ENCODE results near the gene SPEG. TPM values are rescaled to one million over a fixed set of nuclear protein-coding genes. Genes with fewer than 3 reads are reported as not detected.

The SPEG gene
- total and polyA plus RNA-seq, 2 of the 13 experiments (the other 11 are each of a cell fraction or from before 2014, with no cell fraction given): 0.18 to 0.24 TPM

GRCh38 chr2:219388121-219388906, 46.3 kb upstream of the SPEG start (continued):
- TF ChIP-seq PAXIP1 (CRISPR knock-in tag; conservative IDR thresholded peaks at IDR 0.05): peak; percentile 72
- no peak for TF ChIP-seq RFX3 (CRISPR knock-in tag; IDR thresholded peaks at IDR 0.05)
- no peak for TF ChIP-seq SIX1 (CRISPR knock-in tag; IDR thresholded peaks at IDR 0.05; ENCODE audit: borderline replicate concordance)
- TF ChIP-seq CEBPB (IDR thresholded peaks at IDR 0.05; ENCODE audit: borderline replicate concordance, low read depth, low read length): no peak
- TF ChIP-seq, protein P1, sequence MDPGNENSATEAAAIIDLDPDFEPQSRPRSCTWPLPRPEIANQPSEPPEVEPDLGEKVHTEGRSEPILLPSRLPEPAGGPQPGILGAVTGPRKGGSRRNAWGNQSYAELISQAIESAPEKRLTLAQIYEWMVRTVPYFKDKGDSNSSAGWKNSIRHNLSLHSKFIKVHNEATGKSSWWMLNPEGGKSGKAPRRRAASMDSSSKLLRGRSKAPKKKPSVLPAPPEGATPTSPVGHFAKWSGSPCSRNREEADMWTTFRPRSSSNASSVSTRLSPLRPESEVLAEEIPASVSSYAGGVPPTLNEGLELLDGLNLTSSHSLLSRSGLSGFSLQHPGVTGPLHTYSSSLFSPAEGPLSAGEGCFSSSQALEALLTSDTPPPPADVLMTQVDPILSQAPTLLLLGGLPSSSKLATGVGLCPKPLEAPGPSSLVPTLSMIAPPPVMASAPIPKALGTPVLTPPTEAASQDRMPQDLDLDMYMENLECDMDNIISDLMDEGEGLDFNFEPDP (CRISPR knock-in tag; conservative IDR thresholded peaks at IDR 0.05): 0 out of 2 replicates have a peak, but pooled peaks have one; percentile 34
- TF ChIP-seq HMG20A (CRISPR knock-in tag; IDR thresholded peaks at IDR 0.05; ENCODE audit: borderline replicate concordance): peak; percentile 29; the same call in 1 of the 2 replicates
- TF ChIP-seq, protein P2, sequence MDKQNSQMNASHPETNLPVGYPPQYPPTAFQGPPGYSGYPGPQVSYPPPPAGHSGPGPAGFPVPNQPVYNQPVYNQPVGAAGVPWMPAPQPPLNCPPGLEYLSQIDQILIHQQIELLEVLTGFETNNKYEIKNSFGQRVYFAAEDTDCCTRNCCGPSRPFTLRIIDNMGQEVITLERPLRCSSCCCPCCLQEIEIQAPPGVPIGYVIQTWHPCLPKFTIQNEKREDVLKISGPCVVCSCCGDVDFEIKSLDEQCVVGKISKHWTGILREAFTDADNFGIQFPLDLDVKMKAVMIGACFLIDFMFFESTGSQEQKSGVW (CRISPR knock-in tag; IDR thresholded peaks at IDR 0.05; ENCODE audit: borderline replicate concordance): no peak
- TF ChIP-seq SOX5 (CRISPR knock-in tag; IDR thresholded peaks at IDR 0.05; ENCODE audit: borderline replicate concordance): peak; percentile 32; the same call in 1 of the 2 replicates
- TF ChIP-seq SMAD9 (CRISPR knock-in tag; IDR thresholded peaks at IDR 0.05): 0 out of 2 replicates have a peak, but pooled peaks have one; percentile 26
- TF ChIP-seq ATF7-NPFF (CRISPR knock-in tag; IDR thresholded peaks at IDR 0.05; ENCODE audit: low read depth): peak; percentile 81
- peak; percentile 90 for TF ChIP-seq MAZ (IDR thresholded peaks at IDR 0.05; ENCODE audit: borderline replicate concordance, low read depth, low read length)
- peak; percentile 87; the same call in 1 of the 2 replicates for TF ChIP-seq MAZ (CRISPR knock-in tag; IDR thresholded peaks at IDR 0.05; ENCODE audit: low read depth)
- peak; percentile 74; the same call in 1 of the 2 replicates for TF ChIP-seq SP4 (CRISPR knock-in tag; IDR thresholded peaks at IDR 0.05)
- TF ChIP-seq ZNF501 (CRISPR knock-in tag; IDR thresholded peaks at IDR 0.05): peak; percentile 70; the same call in 1 of the 2 replicates
- no peak for TF ChIP-seq ZNF468 (CRISPR knock-in tag; IDR thresholded peaks at IDR 0.05)
- peak; percentile 63; the same call in 1 of the 2 replicates for TF ChIP-seq ZFP91 (CRISPR knock-in tag; IDR thresholded peaks at IDR 0.05; ENCODE audit: borderline replicate concordance)
- no peak for TF ChIP-seq ZBTB1 (CRISPR knock-in tag; IDR thresholded peaks at IDR 0.05; ENCODE audit: borderline replicate concordance)
- 0 out of 2 replicates have a peak, but pooled peaks have one; percentile 32 for TF ChIP-seq ZNF136 (CRISPR knock-in tag; IDR thresholded peaks at IDR 0.05; ENCODE audit: low read depth)
